IgD-negative memory B cell (primary cell): ENCODE data around the gene AHDC1. TPM values are rescaled to one million over a fixed set of nuclear protein-coding genes. Genes with fewer than 3 reads are reported as not detected.

Experiments
- H3K27ac Mint-ChIP-seq, 3 donors: one replicate each; pipeline ENCODE4 v1.8.0; 2020 to 2022; ENCODE audit warnings: mild to moderate bottlenecking in 3 of 3, mixed read lengths in 3 of 3, moderate library complexity in 1 of 3
- H3K27me3 Mint-ChIP-seq: one replicate; pipeline ENCODE4 v1.8.0; 2021; ENCODE audit warnings: mixed read lengths
- H3K36me3 Mint-ChIP-seq: one replicate; pipeline ENCODE4 v1.8.0; 2020; ENCODE audit warnings: mild to moderate bottlenecking, mixed read lengths
- H3K4me1 Mint-ChIP-seq, 3 donors: one replicate each; pipeline ENCODE4 v1.8.0; 2020 to 2022; ENCODE audit warnings: mixed read lengths in 3 of 3, mild to moderate bottlenecking in 1 of 3
- H3K4me3 Mint-ChIP-seq, 4 donors: one replicate each; pipeline ENCODE4 v1.8.0; 2020 to 2022; ENCODE audit warnings: mild to moderate bottlenecking in 4 of 4, mixed read lengths in 4 of 4, moderate library complexity in 3 of 4
- H3K9me3 Mint-ChIP-seq, 3 donors: one replicate each; pipeline ENCODE4 v1.8.0; 2020 to 2021; ENCODE audit warnings: mixed read lengths in 3 of 3, mild to moderate bottlenecking in 1 of 3
- polyA plus RNA-seq: library from polyadenylated mRNA; unstranded; fragments of 300-500 nt; fragmentation: Illumina TruSeq; gene quantifications from one replicate; pipeline ENCODE4 v1.2.3, GENCODE V29; 2021

Gene AHDC1
- polyA plus RNA-seq, 1 donor from 2014 or later: 1.1 TPM

DNA sequence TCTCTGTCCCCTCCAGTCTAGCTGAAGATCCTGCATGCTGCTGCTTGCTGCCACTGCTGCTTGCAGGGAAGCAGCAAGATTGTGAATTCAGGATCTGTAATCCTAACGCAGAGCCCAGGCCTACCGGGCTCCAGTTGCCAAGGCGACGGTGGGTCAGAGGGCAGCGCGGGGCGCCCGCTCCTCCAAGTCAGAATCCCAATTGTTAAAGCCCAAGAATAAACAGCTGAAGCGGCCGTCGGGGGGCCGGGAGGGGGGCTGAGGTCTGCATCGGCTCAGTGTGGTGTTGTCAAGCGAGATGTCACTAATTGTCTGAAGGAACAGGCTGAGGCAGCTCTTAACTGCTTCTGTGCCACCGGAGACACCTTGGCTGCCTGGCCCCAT, 36.8 kb downstream of the AHDC1 start:
- Mint-ChIP-seq H3K4me1 (peaks cover 0 to 25% (median 14%) of the 10 kb centered on the region in 3 donors), H3K27ac (no peak overlapping the region), H3K4me3 (peak overlapping the region in 1 of 4 donors; percentile 32), H3K36me3 (no peaks in the 10 kb centered on the region), H3K9me3 (no peaks in the 10 kb centered on the region), H3K27me3 (no peaks in the 10 kb centered on the region)

- Mint-ChIP-seq H3K27ac (peak overlapping the region in 2 of 3 donors; percentile 6 to 72), H3K36me3 (no peaks in the 10 kb centered on the region), H3K4me1 (peaks cover 0 to 28% (median 14%) of the 10 kb centered on the region in 3 donors), H3K27me3 (no peaks in the 10 kb centered on the region), H3K4me3 (peak overlapping the region in 1 of 4 donors; percentile 45), H3K9me3 (no peaks in the 10 kb centered on the region)
These were observed 37.3 kb downstream of the AHDC1 start for GRCh38 chr1:27566462-27567145.

- Mint-ChIP-seq H3K4me1 (peaks cover 0 to 31% (median 14%) of the 10 kb centered on the region in 3 donors), H3K36me3 (no peaks in the 10 kb centered on the region), H3K4me3 (no peak overlapping the region), H3K9me3 (no peaks in the 10 kb centered on the region), H3K27ac (no peak overlapping the region), H3K27me3 (no peaks in the 10 kb centered on the region)
These were observed 39.0 kb downstream of the AHDC1 start for GRCh38 chr1:27564710-27565649.

GRCh38 chr1:27563591-27564471, 40.1 kb downstream of the AHDC1 start:
- Mint-ChIP-seq H3K27ac (no peak overlapping the region), H3K27me3 (no peaks in the 10 kb centered on the region), H3K9me3 (no peaks in the 10 kb centered on the region), H3K36me3 (no peaks in the 10 kb centered on the region), H3K4me1 (peaks cover 0 to 28% (median 9%) of the 10 kb centered on the region in 3 donors), H3K4me3 (no peak overlapping the region)

DNA sequence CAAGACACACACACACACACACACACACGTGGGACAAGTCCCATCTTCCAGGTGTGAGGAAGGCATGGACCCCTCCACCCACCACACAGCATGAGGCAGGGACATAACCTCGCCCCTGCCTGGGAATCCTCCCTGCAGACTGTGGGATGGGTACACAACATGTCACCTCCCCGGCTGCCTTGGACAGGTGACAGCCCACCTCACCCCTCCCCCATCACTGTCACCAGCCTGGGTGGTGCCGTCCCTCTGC, 40.7 kb downstream of the AHDC1 start:
- Mint-ChIP-seq H3K36me3 (no peaks in the 10 kb centered on the region), H3K4me1 (peaks cover 0 to 27% (median 8%) of the 10 kb centered on the region in 3 donors), H3K27ac (no peak overlapping the region), H3K4me3 (no peak overlapping the region), H3K9me3 (no peaks in the 10 kb centered on the region), H3K27me3 (no peaks in the 10 kb centered on the region)

DNA sequence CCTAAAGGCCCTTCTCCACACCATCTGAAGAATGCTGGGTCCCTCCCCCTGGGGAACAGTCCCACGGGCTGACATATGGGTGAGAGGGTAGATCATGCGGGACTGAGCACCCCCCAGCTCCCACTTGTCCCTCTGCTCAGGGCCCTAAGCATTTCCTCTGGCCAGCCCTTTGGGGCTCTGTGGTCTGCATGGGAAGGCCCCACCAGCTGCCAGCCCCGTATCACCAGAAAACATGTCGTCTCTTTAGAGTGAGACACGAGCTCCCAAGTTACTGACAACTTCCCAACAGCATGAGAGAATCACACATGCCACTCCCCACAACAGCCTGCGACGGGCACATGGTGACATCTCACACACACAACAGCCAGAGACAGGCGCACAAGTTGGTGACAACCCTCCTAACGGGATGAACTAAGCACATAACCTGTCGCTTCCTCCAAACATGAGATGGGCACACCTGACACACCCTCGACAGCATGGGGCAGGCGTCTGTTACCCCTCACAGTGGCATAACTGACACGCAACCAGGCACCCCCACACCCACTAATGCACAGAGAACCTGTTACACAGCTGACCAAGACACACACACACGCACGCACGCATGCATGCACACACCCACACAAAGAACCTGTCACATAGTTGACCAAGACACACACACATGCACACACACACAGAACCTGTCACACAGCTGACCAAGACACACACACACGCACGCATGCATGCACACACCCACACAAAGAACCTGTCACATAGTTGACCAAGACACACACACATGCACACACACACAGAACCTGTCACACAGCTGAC, 41.2 kb downstream of the AHDC1 start:
- Mint-ChIP-seq H3K9me3 (no peaks in the 10 kb centered on the region), H3K27me3 (no peaks in the 10 kb centered on the region), H3K4me1 (peaks cover 0 to 22% (median 3%) of the 10 kb centered on the region in 3 donors), H3K27ac (peak overlapping the region in 1 of 3 donors; percentile 25), H3K4me3 (peak overlapping the region in 1 of 4 donors; percentile 22), H3K36me3 (no peaks in the 10 kb centered on the region)

- Mint-ChIP-seq H3K4me3 (no peak overlapping the region), H3K27ac (peak overlapping the region in 1 of 3 donors; percentile 81), H3K4me1 (peaks cover 0 to 26% (median 4%) of the 10 kb centered on the region in 3 donors)
These were observed 41.9 kb downstream of the AHDC1 start for GRCh38 chr1:27562021-27562420.

GRCh38 chr1:27561124-27561899, 42.6 kb downstream of the AHDC1 start:
- H3K4me1 Mint-ChIP-seq: peaks cover 3 to 31% (median 9%) of the 10 kb centered on the region in 3 donors
- H3K4me3 Mint-ChIP-seq: peak overlapping the region in 1 of 4 donors; percentile 5
- peak overlapping the region in 1 of 3 donors; percentile 81 for H3K27ac Mint-ChIP-seq
- H3K36me3 Mint-ChIP-seq: peaks cover 1% of the 10 kb centered on the region
- H3K27me3 Mint-ChIP-seq: no peaks in the 10 kb centered on the region
- no peaks in the 10 kb centered on the region for H3K9me3 Mint-ChIP-seq

More at GRCh38 chr1:27562021-27562420, 41.9 kb downstream of the AHDC1 start:
- H3K36me3 Mint-ChIP-seq: no peaks in the 10 kb centered on the region
- no peaks in the 10 kb centered on the region for H3K9me3 Mint-ChIP-seq
- H3K27me3 Mint-ChIP-seq: no peaks in the 10 kb centered on the region

- no peaks in the 10 kb centered on the region for H3K9me3 Mint-ChIP-seq
- H3K27me3 Mint-ChIP-seq: no peaks in the 10 kb centered on the region
- H3K36me3 Mint-ChIP-seq: peaks cover 1% of the 10 kb centered on the region
- H3K27ac Mint-ChIP-seq: peak overlapping the region in 2 of 3 donors; percentile 52 to 86
- H3K4me3 Mint-ChIP-seq: no peak overlapping the region
- peaks cover 3 to 34% (median 11%) of the 10 kb centered on the region in 3 donors for H3K4me1 Mint-ChIP-seq
These were observed 43.4 kb downstream of the AHDC1 start for GRCh38 chr1:27560268-27561123.

GRCh38 chr1:27559466-27560030, 44.4 kb downstream of the AHDC1 start:
- Mint-ChIP-seq H3K36me3 (peaks cover 1% of the 10 kb centered on the region), H3K27me3 (no peaks in the 10 kb centered on the region), H3K4me3 (no peak overlapping the region), H3K4me1 (peaks cover 3 to 38% (median 14%) of the 10 kb centered on the region in 3 donors), H3K27ac (peak overlapping the region in 1 of 3 donors; percentile 86), H3K9me3 (no peaks in the 10 kb centered on the region)

- H3K36me3 Mint-ChIP-seq: peaks cover 4% of the 10 kb centered on the region
- peaks cover 10 to 35% (median 14%) of the 10 kb centered on the region in 3 donors for H3K4me1 Mint-ChIP-seq
- no peaks in the 10 kb centered on the region for H3K27me3 Mint-ChIP-seq
- H3K27ac Mint-ChIP-seq: peak overlapping the region in 2 of 3 donors; percentile 55 to 90
- no peaks in the 10 kb centered on the region for H3K9me3 Mint-ChIP-seq
- H3K4me3 Mint-ChIP-seq: no peak overlapping the region
These were observed 46.2 kb downstream of the AHDC1 start for GRCh38 chr1:27557596-27558340.
